Activated CD4-positive, alpha-beta T cell treated with anti-CD3 and anti-CD28 coated beads, Interleukin-10, Interleukin-2, amounts not matched to agents 100 ng/mL and 50 ng/mL, durations not matched to agents 16 hours and 8 hours (primary cell): ENCODE results near the gene NRG2.

Experiments
- DNase-seq: peaks from one replicate; pipeline ENCODE4 v3.0.0-alpha.2; 2020

Gene NRG2

DNA sequence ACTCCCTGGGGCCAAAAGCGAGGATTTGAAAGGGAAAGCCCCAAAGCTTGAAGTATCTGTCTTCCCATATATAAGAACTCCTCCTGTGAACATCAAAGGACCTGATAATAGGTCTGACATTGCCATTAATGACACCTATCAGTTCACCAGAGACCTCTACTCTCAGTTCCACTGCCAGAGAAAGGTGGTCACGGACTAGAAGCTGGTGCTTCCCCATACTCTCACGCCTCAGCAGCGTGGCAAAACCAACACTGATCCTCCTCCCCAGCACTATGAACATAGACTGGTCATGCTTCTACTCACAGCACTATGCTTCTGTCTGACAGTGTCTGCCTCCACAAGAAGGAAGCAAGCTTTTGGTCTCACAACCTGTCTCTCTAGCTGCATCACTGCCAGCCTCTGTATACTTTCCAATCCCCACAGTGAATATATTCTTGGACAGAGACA, 37.9 kb downstream of the NRG2 start:
- no peak for DNase-seq

DNA sequence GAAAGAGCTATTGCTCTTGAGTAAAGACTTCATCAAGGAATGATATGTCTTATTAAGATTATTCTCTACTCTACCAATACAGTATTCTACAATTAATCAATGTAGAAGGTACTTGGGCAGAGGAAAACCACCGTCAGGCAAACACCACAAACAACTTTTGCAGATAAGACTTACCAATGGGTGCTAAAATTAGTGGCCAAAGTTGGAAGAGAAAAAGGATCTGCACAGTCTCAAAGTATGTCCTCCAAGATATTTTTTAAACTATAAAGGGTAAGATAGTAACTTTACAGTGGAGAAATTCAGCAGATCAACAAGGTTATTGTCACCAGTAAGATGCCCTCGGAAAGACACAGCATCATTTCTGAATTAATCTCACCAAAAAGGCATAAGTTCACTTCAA, 38.9 kb downstream of the NRG2 start:
- no peak for DNase-seq

- DNase-seq, result no peak
Measured at GRCh38 chr5:140003519-140003918, 39.6 kb downstream of the NRG2 start.

DNA sequence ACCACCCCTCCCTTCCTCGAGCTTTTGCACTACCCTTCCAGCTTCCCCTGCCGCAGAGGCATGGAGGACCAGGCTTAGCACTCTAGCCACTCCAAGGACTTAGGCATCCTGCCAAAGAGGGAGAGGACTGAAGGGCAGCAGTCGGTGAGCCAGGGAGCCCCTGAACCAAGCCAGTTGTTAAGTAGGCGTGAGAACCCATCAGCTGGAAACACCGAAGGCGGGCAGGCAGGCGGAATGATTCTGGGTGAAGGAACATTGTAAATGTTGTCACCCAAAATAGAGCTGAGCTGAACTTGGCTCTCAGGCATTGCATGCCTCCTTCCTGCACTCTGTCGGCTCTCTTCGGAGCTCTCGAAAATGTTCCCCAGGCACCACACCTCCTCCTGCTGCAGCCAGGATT, 42.8 kb downstream of the NRG2 start:
- no peak for DNase-seq

DNA sequence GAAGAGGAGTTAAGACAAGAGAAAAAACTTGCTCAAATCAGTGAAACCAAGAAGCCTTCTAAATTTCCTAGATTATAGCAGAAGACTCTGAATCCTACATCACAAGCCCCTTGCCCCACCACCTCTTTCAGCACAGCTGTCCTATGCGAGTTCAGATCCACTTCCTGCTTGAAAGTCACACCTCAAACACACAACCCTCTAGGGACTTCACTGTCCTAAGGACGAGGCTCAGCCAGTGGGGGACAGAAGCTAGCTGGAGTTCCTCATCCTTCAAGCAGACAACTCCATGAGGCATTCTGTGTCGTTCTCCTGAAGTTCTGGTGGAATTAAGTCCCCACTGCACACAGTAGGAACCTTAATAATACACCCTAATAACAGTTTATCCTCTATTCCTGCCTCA, 44.3 kb downstream of the NRG2 start:
- DNase-seq, result no peak

DNA sequence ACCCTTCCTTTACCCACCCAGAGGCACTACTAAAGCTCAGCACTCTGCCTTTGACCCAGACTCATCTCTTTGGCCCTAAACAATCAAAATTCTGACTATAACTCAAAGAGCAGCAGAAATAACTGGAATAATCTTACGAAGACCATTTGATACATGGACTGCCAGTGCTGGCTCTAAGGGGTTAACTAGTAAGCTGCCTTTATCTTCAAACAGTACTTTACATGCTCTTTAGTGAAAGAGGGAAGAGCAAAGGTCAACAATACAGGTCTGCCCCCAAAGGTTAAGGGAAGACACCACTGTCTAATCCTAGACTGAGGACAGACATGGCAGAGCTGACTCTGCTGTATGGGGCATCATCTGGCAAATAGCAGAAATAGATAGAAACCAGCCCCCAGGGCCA, 45.8 kb downstream of the NRG2 start:
- DNase-seq, result no peak

DNA sequence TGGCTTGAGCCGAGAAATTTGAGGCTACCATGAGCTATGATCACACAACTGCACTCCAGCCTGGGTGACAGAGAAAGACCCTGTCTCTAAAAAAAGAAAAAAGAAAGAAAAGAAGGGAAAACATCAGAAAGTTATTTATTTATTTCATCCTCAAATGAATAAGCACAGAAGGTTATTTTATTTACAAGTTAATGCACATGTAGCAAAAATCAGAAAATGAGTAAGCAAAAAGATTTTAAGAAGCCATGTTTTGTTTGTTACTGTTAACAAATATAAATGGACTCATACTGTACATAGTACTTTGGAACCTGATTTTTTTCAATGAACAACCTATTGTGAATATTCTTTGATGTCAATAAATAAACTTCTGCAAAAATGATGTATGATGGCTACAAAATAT, 47.2 kb downstream of the NRG2 start:
- DNase-seq, result no peak

DNA sequence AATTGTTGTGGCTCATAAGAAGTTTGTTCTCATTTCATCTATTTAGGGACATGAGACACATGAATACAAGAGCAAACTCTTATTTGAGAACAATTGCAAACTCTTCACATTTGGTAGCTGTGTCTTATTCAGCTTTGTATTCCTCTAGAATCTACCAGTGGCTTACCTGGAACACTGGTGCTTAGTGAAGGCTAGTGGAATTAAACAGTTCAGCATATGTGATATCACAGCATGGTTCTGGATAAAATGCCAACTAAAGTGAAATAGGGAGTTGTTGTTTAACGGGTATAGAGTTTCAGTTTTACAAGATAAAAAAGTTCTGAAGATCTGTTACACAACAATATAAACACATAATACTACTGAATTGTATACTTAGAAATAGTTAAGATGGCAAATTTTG, 48.9 kb downstream of the NRG2 start:
- DNase-seq, result no peak

DNA sequence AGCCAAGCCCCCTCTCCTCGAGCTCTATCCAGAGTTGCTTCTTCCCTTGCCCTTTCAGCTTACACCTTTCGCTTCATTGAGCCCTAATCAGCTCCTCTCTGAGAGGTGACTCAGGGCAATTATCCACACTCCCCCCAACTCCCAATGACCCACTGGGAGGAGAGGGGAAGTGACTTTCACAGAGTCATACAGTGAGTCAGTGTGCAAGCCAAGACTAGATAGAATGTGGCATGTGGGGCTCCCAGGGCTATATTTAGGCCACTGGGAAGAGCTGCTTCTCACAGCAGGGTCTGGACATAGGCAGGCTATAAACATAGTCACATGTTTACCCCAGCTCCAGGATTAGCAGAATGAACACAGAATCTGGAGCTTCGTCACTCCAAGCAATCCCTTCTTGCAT, 57.4 kb downstream of the NRG2 start:
- DNase-seq, result no peak

DNA sequence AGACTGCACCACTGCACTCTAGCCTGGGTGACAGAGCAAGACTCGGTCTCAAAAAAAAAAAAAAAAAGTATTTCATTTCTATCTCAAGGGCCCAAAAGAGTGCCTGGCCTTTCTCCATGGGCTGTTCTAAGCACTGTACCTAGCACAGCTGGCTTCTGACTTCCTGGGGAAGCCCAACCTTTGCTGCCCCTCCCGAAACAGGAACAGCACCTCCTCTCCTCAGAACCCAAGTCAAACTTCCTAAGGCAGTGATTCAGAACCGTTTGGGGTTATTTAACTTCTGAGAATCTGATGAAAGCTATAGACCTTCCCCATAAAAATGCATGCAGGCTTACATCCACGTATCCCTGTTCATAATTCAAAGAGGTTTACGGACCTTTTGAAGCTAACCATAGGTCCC, 57.8 kb downstream of the NRG2 start:
- DNase-seq, result no peak

GRCh38 chr5:139984816-139985215, 58.3 kb downstream of the NRG2 start:
- no peak for DNase-seq

DNA sequence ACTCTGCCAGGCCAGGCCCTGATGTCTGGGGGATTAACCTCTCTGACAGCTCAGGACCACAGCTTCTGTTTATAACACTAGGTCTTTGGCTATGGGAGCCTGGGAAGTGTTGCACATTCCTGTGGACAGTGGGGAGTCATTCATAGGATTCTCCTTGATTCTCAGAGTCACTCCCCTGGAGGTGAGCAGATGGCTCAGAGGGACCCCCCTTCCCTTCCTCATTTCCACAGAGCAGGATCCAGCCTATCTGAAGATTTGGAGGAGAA, 60.2 kb downstream of the NRG2 start:
- no peak for DNase-seq

DNA sequence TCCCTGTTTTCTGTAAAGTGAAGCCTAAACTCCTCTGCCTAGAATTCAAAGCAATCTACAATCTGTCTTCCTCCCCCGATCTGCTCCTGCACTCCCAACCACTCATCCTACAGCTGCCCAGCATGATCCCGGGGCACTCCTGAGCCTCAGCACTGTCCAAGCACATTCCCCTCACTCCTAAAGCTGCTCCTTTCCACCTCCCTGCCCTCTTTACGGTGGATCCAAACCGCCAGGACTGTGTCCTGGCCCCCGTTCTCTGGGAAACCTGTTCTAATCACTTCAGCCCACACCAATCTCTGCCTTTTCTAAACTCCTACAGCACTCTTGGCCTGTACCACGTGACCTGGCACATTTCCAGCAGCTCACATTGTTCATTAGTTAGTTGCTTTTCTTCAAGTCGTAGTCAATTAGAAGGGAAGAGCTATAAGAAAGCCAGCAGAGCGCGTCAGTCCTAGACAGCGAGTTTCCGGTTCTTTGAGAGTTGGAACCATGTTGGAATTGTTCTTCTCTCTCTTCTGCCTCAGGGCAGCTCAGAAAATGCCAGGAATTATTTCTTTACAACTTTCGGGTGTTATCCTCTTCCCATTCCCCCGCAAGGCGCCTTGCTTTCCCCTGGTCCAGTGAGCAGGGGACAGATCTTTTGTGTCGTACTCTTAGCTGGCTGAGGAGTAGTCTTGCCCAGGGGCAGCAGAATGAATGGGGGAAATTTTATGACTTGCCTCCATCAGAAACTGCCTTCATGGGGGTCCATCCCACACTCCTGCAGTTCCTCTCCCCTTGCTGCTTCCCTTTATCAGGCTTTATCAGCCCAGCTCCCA, 60.7 kb downstream of the NRG2 start:
- DNase-seq, result no peak

GRCh38 chr5:139980765-139981164, 62.3 kb downstream of the NRG2 start:
- DNase-seq, result no peak

- no peak for DNase-seq
Measured at GRCh38 chr5:139979943-139980342, 63.2 kb downstream of the NRG2 start.

- DNase-seq, result no peak
Measured at GRCh38 chr5:139979518-139979917, 63.6 kb downstream of the NRG2 start.

GRCh38 chr5:139976703-139977102, 66.4 kb downstream of the NRG2 start:
- DNase-seq, result no peak

GRCh38 chr5:139975942-139976341, 67.2 kb downstream of the NRG2 start:
- no peak for DNase-seq

GRCh38 chr5:139975306-139975705, 67.8 kb downstream of the NRG2 start:
- DNase-seq, result no peak

- DNase-seq, result no peak
Measured at GRCh38 chr5:139974661-139975060, 68.4 kb downstream of the NRG2 start.

DNA sequence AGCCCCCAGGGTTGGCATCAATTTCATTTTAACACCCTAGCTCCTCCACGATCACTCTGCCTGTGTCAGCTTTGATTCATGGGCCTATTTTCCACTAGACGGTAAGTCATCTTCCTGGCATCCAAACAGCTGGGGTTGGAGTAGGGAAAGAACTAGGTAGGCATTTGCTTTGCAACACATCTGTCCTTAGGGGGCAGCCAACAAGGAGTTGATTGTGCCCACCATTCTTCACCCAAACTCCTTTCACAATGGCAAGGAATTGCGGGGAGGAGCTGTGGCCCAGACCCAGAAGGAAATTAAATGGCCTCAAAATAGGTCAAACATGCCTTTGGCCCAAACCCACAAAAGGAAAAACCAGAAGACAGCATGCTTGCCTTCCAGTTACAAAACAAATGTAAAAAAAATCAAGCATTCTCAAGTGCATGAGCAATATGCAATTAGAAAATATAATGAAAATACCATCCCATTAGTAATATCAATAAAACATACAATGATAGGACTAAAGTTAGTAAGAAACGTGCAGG, 71.8 kb downstream of the NRG2 start:
- DNase-seq, result no peak

- no peak for DNase-seq
Measured at GRCh38 chr5:139969318-139969717, 73.8 kb downstream of the NRG2 start.

GRCh38 chr5:139968547-139969261, 74.4 kb downstream of the NRG2 start:
- peak; percentile 88 for DNase-seq

DNA sequence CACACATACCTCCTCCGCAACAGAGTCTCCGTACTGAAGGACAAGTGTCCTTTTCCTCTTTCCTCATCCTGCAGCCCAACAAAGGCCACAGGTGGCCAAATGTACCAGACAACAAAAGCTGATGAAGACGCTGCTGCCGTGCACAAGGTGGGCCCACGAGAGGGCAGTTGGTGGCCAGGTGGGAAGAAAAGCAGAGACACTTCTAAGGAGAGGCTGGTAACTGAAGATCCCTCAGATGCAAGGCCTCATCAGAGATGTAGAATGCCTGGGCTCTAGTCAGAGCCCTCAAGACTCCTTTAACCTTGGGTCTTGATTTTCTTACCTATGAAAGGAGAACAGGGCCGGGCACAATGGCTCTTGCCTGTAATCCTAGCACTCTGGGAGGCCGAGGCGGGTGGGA, 75.7 kb downstream of the NRG2 start:
- no peak for DNase-seq

DNA sequence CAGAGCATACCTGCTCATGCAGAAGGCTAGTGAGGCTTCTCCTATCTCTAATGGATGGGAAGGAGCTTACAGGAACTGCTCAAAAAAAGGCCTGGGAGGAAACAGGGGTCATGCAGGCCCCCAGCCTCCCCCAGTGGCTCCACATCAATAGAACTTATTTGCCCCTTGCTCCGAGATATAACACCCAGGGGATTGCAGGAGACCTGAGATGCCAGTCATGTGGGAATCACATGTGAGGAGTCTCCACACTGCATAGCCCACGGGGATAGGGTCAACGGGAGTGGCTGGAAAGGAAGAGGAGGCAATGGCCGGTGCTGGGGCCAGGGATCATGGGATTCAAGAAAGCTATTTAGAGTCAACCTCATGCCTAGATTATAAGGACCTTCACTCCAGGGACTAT, 76.2 kb downstream of the NRG2 start:
- DNase-seq, result no peak
